Retinal pigment epithelial cell (primary cell): ENCODE measurements around the gene CTLA4.
"Not testable (repeated sequence)": the region's sequence is repeated elsewhere in the genome, so short reads cannot be mapped to it uniquely, and the experiment has no call there.

Experiments used
- DNase-seq: peaks from one replicate; pipeline ENCODE4 v3.0.0-alpha.2; 2010; ENCODE audit warnings: low read depth
- H3K4me3 ChIP-seq: 2 replicates; pipeline ENCODE4 v1.5.1; 2011; ENCODE audit warnings: mild to moderate bottlenecking, low read length, control low read depth, moderate library complexity
- TF ChIP-seq, protein P1 (sequence below): conservative IDR thresholded peaks from 2 replicates; pipeline ENCODE4 v1.5.1; 2011; ENCODE audit warnings: low read depth, low read length, control low read depth, inconsistent platforms

Gene CTLA4

DNA sequence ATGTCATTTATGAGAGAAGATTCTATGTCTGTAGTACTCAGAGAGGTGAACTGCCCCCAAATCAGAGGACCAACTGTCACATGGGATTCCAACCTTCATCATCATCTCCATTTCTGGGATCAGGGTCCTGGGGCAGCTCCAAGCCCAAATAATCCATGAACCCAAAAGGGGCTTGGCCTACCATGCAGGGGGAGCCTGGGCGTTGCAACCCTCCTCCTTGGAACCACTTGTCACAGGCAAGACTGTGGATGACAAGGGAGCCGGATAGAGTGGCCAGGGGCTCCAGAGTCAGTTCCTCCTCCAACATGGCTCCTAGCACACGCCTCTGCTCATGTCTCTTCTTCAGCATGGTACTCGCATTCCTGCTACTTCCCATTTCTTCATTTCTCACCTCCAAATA lies 7.9 kb downstream of the CTLA4 start:
- TF ChIP-seq, protein P1, sequence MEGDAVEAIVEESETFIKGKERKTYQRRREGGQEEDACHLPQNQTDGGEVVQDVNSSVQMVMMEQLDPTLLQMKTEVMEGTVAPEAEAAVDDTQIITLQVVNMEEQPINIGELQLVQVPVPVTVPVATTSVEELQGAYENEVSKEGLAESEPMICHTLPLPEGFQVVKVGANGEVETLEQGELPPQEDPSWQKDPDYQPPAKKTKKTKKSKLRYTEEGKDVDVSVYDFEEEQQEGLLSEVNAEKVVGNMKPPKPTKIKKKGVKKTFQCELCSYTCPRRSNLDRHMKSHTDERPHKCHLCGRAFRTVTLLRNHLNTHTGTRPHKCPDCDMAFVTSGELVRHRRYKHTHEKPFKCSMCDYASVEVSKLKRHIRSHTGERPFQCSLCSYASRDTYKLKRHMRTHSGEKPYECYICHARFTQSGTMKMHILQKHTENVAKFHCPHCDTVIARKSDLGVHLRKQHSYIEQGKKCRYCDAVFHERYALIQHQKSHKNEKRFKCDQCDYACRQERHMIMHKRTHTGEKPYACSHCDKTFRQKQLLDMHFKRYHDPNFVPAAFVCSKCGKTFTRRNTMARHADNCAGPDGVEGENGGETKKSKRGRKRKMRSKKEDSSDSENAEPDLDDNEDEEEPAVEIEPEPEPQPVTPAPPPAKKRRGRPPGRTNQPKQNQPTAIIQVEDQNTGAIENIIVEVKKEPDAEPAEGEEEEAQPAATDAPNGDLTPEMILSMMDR = no peak
- no peak for DNase-seq
- H3K4me3 ChIP-seq = no peak overlapping the region

DNA sequence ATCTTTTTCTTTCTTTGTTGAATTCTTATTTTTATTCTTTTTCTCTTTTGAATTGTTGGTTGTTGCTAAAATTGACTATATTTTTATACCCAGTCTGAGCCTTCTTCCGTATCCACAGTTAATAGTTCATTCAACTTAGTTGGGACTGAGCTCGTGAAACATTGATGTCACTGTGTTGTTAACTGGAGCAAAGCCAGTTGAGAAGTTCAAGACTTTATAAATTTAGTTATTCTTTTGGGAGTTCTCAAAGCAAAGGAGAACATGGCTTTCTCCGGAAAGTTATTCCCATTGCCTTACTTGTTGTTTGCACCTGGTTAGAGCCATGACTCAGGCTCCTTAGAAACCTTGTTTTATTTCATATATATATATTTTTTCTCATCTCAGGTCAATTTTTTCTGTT lies 8.8 kb downstream of the CTLA4 start:
- H3K4me3 ChIP-seq = no peak overlapping the region
- DNase-seq = no peak
- TF ChIP-seq, protein P1 = no peak

DNA sequence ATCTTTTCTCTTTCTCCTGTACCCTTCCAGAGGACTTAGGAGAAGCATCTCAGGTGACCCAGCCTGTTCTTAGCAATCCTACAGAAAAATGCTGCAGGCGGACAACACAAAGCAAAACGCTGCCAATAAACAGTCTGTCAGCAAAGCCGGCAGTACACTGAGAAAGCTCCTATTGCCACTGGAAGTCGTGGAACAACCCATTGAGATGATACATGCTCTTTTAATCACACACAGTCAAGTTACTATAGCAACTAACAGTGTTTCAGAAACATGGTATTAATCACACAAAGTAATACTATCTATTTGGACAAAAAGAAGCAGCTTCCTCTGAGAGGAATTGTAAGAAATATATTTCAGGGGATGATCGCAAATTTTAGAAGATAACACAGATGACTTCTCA lies 10.5 kb downstream of the CTLA4 start:
- TF ChIP-seq, protein P1 = no peak
- DNase-seq = no peak
- no peak overlapping the region for H3K4me3 ChIP-seq

DNA sequence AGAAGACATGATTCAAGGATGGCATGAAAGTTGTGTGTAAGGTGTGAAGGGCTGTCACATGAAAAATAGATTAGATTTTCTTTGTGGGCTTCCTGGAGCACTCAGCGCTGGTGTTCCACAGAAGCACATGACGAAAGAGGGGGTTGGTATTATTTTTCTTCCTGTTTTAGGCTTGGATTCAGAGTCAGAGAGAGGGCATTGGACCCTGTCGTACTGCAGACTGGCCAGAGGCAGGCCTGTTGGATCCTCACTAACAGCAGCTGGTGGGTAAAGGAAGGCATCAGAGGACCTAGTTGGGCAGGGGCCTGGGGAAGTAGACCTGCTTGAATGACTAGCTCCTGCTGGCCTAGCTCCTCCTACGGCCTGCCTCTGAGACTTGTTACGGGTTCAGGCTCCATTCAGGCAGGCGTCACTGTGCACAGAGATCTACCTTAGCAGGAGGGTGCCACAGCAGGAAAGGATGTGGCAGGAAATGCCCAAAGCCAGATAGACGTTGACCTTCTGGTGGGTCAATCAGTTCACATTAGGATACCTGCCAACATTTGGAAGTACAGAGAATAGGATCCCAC lies 13.1 kb downstream of the CTLA4 start:
- TF ChIP-seq, protein P1 = no peak
- DNase-seq = no peak

DNA sequence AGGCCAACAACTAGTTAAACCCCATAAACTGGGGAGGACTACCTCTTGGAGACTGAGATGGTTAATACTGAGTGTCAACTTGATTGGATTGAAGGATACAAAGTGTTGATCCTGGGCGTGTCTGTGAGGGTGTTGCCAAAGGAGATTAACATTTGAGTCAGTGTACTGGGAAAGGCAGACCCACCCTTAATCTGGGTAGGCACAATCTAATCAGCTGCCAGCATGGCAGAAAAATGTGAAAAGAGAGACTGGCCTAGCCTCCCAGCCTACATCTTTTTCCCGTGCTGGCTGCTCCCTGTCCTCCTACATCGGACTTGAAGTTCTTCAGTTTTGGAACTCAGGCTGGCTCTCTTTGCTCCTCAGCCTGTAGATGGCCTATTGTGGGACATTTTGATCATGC lies 13.6 kb downstream of the CTLA4 start:
- DNase-seq, H3K4me3 ChIP-seq: not testable (repeated sequence)

More for the DNA sequence above, 13.1 kb downstream of the CTLA4 start:
- no peak overlapping the region for H3K4me3 ChIP-seq

DNA sequence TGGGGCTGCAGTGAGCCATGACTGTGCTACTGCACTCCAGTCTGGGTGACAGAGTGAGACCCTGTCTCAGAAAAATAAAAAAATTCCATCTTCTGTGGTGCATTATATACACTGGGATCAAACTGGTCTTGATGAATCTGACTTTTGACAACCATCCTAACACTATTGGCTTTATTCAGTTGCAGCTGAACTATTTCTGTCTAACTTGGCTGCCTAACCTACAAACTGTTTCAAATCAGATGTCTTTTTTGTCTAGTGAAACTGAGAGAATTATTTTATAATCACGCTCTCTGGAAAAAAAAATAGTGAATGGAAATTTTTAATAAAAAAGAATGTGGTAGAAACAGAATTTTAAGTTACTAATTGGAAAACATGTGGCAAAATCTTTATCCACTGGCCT lies 15.0 kb downstream of the CTLA4 start:
- no peak overlapping the region for H3K4me3 ChIP-seq
- TF ChIP-seq, protein P1 = no peak
- no peak for DNase-seq

DNA sequence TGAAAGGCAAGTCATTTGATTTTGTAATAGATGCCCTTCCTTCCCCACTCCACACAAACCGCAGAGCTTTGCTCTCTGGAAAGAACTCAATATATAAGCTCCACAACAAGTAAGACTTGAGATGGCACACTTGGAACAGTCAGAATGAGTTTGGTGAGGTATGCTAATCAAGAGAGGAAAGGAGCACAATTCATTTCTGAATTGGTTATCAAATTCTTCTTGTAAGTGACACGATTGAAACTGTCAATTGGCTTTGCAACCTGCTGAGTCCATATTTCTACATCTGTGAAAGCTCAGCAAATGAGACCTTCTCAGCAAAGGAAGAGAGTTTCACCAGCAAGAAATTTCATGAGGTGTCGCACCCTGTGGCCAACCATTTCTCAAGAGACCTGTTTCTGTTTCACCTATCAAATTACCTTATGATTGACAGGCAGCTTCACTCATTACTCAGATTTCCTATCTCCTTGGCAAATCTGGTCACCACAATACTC lies 19.1 kb downstream of the CTLA4 start:
- H3K4me3 ChIP-seq = no peak overlapping the region
- TF ChIP-seq, protein P1 = no peak
- no peak for DNase-seq

DNA sequence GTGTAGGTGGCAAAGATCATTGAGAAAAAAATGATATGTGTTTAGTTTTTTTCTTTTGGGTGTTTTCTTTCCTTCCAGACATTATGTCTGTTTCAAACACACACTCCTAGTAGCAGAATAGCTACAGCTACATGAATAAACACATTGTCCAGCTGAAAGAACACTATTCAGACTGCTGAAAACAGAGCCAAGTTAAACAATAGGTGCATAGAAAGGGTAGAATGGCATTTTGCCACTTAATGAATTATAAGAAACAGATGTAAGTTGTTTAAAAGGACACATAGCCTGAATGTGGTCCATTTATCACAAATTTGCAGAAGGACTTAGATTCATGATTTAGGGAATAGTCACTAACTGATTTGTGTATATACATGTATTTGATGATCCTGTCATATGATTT lies 20.1 kb downstream of the CTLA4 start:
- peak; percentile 7 for DNase-seq
- TF ChIP-seq, protein P1 = no peak
- H3K4me3 ChIP-seq = no peak overlapping the region
